ENCODE data around the gene FMN1.

The FMN1 gene

GRCh38 chr15:33008284-33008995, 186.1 kb downstream of the FMN1 start:
- H2AFZ ChIP-seq, result no peak overlapping the region
- no peak overlapping the region for H3K4me2 ChIP-seq (ENCODE audit: low read length)
- no peak overlapping the region for H3K27ac ChIP-seq
- H3K36me3 ChIP-seq (ENCODE audit: control insufficient read depth, insufficient read depth, low read length), result no peaks in the 10 kb centered on the region
- H3K27me3 ChIP-seq (ENCODE audit: control insufficient read depth, insufficient read depth, low read length), result no peaks in the 10 kb centered on the region
- no peaks in the 10 kb centered on the region for H3K79me2 ChIP-seq
- H3K9me3 ChIP-seq (ENCODE audit: control insufficient read depth, low read length), result no peaks in the 10 kb centered on the region
- H3K4me1 ChIP-seq, result no peaks in the 10 kb centered on the region
- H3K9ac ChIP-seq, result no peak overlapping the region
- TF ChIP-seq, protein P1, sequence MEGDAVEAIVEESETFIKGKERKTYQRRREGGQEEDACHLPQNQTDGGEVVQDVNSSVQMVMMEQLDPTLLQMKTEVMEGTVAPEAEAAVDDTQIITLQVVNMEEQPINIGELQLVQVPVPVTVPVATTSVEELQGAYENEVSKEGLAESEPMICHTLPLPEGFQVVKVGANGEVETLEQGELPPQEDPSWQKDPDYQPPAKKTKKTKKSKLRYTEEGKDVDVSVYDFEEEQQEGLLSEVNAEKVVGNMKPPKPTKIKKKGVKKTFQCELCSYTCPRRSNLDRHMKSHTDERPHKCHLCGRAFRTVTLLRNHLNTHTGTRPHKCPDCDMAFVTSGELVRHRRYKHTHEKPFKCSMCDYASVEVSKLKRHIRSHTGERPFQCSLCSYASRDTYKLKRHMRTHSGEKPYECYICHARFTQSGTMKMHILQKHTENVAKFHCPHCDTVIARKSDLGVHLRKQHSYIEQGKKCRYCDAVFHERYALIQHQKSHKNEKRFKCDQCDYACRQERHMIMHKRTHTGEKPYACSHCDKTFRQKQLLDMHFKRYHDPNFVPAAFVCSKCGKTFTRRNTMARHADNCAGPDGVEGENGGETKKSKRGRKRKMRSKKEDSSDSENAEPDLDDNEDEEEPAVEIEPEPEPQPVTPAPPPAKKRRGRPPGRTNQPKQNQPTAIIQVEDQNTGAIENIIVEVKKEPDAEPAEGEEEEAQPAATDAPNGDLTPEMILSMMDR (IDR thresholded peaks at IDR 0.05), result no peak
- no peak overlapping the region for H3K4me3 ChIP-seq (ENCODE audit: low read depth, low read length)

DNA sequence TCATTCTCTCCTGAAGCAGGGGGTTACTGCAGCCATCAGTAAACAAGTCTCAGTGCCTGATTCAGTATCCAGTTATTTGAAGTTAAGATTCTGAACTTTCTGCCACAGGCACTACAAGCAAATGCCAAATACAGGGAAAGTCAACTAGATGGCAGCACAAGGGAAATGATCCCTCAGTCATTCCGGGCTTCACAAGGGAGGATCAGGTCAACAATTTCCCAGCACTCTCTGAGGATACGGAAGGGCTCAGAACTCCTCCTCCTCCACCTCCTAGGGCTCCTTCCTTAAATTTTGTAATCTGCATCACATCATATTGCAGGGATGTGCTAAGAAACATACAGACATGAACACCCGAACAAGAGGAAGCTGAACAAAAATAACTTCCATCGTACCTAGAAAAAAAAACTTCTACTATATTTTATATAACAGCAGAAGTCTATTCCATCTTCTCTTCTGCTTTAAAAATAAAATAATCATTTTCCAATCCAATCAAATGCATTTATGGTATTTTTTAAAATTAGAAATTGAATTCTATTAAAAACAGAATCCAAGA, 187.1 kb downstream of the FMN1 start:
- TF ChIP-seq, protein P1 (IDR thresholded peaks at IDR 0.05), result no peak
- H3K79me2 ChIP-seq, result no peaks in the 10 kb centered on the region
- no peak overlapping the region for H3K9ac ChIP-seq
- H3K27me3 ChIP-seq (ENCODE audit: control insufficient read depth, insufficient read depth, low read length), result no peaks in the 10 kb centered on the region
- H3K4me2 ChIP-seq (ENCODE audit: low read length), result no peak overlapping the region
- no peaks in the 10 kb centered on the region for H3K36me3 ChIP-seq (ENCODE audit: control insufficient read depth, insufficient read depth, low read length)
- no peak overlapping the region for H3K27ac ChIP-seq
- H3K4me3 ChIP-seq (ENCODE audit: low read depth, low read length), result no peak overlapping the region
- no peaks in the 10 kb centered on the region for H3K4me1 ChIP-seq
- no peak overlapping the region for H2AFZ ChIP-seq
- no peaks in the 10 kb centered on the region for H3K9me3 ChIP-seq (ENCODE audit: control insufficient read depth, low read length)

DNA sequence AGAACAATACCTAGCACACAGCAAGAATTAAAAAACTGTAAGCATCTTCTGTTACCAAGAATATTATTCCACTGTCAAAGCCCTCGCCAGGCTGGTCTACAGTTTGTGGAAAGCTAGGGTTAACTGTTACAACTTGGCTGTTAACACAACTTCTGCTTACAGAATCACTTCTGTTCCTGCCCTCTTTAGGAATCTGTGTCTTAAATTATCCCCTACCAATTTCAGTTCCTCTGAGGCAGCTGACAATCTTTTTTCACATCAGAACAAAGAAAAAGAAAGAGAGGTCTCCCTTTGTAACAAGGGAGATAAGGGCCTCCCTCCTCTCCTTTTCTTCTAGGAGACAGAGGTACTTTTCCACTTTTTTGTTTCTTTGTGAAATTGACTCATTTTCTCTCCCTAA, 188.9 kb downstream of the FMN1 start:
- H3K4me1 ChIP-seq, result no peaks in the 10 kb centered on the region
- H3K9ac ChIP-seq, result no peak overlapping the region
- no peaks in the 10 kb centered on the region for H3K9me3 ChIP-seq (ENCODE audit: control insufficient read depth, low read length)
- TF ChIP-seq, protein P1 (IDR thresholded peaks at IDR 0.05), result no peak
- no peaks in the 10 kb centered on the region for H3K36me3 ChIP-seq (ENCODE audit: control insufficient read depth, insufficient read depth, low read length)
- no peaks in the 10 kb centered on the region for H3K79me2 ChIP-seq
- no peak overlapping the region for H2AFZ ChIP-seq
- H3K27me3 ChIP-seq (ENCODE audit: control insufficient read depth, insufficient read depth, low read length), result no peaks in the 10 kb centered on the region
- H3K4me3 ChIP-seq (ENCODE audit: low read depth, low read length), result no peak overlapping the region
- H3K4me2 ChIP-seq (ENCODE audit: low read length), result no peak overlapping the region
- no peak overlapping the region for H3K27ac ChIP-seq

DNA sequence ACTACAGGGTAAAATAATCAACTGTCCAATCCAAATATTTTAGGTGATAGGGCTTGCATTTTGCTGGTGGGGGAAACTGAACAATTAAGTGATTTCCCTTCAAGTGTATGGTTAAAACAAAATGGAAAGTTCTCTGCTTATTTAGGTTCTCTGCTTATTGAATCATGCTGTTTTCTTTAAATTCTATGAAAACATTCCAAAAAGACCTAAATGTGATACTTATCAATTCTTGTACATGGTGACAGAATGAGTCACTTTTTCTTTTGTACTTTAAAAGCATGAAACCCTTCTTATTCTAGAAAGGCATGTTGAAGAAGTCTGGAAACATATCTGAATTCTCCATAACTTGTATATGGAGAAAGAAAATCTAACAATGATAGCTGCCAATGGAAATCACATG, 192.6 kb downstream of the FMN1 start:
- H3K27me3 ChIP-seq (ENCODE audit: control insufficient read depth, insufficient read depth, low read length), result no peaks in the 10 kb centered on the region
- no peaks in the 10 kb centered on the region for H3K9me3 ChIP-seq (ENCODE audit: control insufficient read depth, low read length)
- no peak overlapping the region for H2AFZ ChIP-seq
- no peaks in the 10 kb centered on the region for H3K4me1 ChIP-seq
- TF ChIP-seq, protein P1 (IDR thresholded peaks at IDR 0.05), result no peak
- no peak overlapping the region for H3K9ac ChIP-seq
- H3K36me3 ChIP-seq (ENCODE audit: control insufficient read depth, insufficient read depth, low read length), result no peaks in the 10 kb centered on the region
- H3K4me3 ChIP-seq (ENCODE audit: low read depth, low read length), result no peak overlapping the region
- H3K4me2 ChIP-seq (ENCODE audit: low read length), result no peak overlapping the region
- H3K79me2 ChIP-seq, result no peaks in the 10 kb centered on the region
- H3K27ac ChIP-seq, result no peak overlapping the region

All from parathyroid adenoma (tissue), 2 donors.